Lung (tissue), 16 donors: Measurements from ENCODE around the gene LLGL2. TPM values are rescaled to one million over a fixed set of nuclear protein-coding genes. Genes with fewer than 3 reads are reported as not detected.

Source experiments
- ATAC-seq: fragments of 200-7000 bp; cut with Tn5 transposase; one replicate; pipeline ENCODE4 v1.9.1; 2020; ENCODE audit warnings: moderate number of reproducible peaks; ENCODE audit not compliant: insufficient read depth, low FRiP score
- DNase-seq, 3 donors: peaks; one replicate each; pipeline ENCODE4 v3.0.0-alpha.2; 2013 to 2017
- H3K27ac ChIP-seq, 2 donors: one replicate each; pipeline ENCODE4 v1.5.1; 2013; ENCODE audit warnings: mild to moderate bottlenecking in 2 of 2, moderate library complexity in 2 of 2, control low read depth in 1 of 2, inconsistent platforms in 1 of 2, low read depth in 1 of 2, low read length in 1 of 2
- H3K27me3 ChIP-seq, 3 donors: one replicate each; pipeline ENCODE4 v1.5.1; 2013; ENCODE audit warnings: low read length in 2 of 3; ENCODE audit not compliant: control insufficient read depth in 3 of 3, insufficient read depth in 3 of 3
- H3K36me3 ChIP-seq, 4 donors: one replicate each; pipeline ENCODE4 v1.5.1; 2013; ENCODE audit warnings: low read length in 4 of 4, mild to moderate bottlenecking in 1 of 4, moderate library complexity in 1 of 4; ENCODE audit not compliant: control insufficient read depth in 4 of 4, insufficient read depth in 4 of 4
- H3K4me1 ChIP-seq, 5 donors: one replicate each; pipeline ENCODE4 v1.5.1; 2013; ENCODE audit warnings: low read length in 5 of 5, mild to moderate bottlenecking in 2 of 5, moderate library complexity in 1 of 5; ENCODE audit not compliant: control insufficient read depth in 5 of 5, insufficient read depth in 5 of 5
- H3K4me3 ChIP-seq: one replicate; pipeline ENCODE4 v1.5.1; 2013; ENCODE audit warnings: mild to moderate bottlenecking, control low read depth, moderate library complexity
- H3K9ac ChIP-seq, 2 donors: one replicate each; pipeline ENCODE4 v1.5.1; 2013; ENCODE audit warnings: low read length in 2 of 2, control low read depth in 1 of 2; ENCODE audit not compliant: insufficient read depth in 1 of 2
- H3K9me3 ChIP-seq, 4 donors: one replicate each; pipeline ENCODE4 v1.5.1; 2013; ENCODE audit warnings: low read length in 3 of 4, mild to moderate bottlenecking in 1 of 4, moderate library complexity in 1 of 4; ENCODE audit not compliant: control insufficient read depth in 4 of 4, insufficient read depth in 3 of 4
- WGBS, 2 donors: extraction: QIAGEN DNeasy Blood & Tissue Kit; methylation state at CpG; one replicate each; pipeline ENCODE4 v1.1.7; 2013; 5-methylcytosine and 5-hydroxymethylcytosine counted together
- long read RNA-seq, 5 donors: transcript quantifications; one replicate each; lab custom pipeline, GENCODE V29; 2026
- polyA plus RNA-seq, 2 donors: library from polyadenylated mRNA; stranded (reverse); fragments of 200-250 nt; gene quantifications; one replicate each; pipeline ENCODE4 v1.2.1, GENCODE V29; 2013
- total RNA-seq, 2 donors: library from RNA; depleted of rRNA in 1 of 2; stranded (reverse); fragments of >200 nt in 1 of 2; gene quantifications; one replicate each; pipeline ENCODE4 v1.2.1, GENCODE V29; 2014 to 2021
- TF ChIP-seq, protein P1 (sequence below): IDR thresholded peaks from 2 replicates; pipeline ENCODE4 v1.5.1; 2012; ENCODE audit warnings: mild to moderate bottlenecking; ENCODE audit errors: control extremely low read depth, extremely low read depth
- donor health status: control.
- donor health status: control.
- donor health status: Bipolar disorder and iron deficiency.
- donor health status: healthy.
- donor health status: DM: yes; HTN: yes; CAD: no.

The LLGL2 gene, protein sequence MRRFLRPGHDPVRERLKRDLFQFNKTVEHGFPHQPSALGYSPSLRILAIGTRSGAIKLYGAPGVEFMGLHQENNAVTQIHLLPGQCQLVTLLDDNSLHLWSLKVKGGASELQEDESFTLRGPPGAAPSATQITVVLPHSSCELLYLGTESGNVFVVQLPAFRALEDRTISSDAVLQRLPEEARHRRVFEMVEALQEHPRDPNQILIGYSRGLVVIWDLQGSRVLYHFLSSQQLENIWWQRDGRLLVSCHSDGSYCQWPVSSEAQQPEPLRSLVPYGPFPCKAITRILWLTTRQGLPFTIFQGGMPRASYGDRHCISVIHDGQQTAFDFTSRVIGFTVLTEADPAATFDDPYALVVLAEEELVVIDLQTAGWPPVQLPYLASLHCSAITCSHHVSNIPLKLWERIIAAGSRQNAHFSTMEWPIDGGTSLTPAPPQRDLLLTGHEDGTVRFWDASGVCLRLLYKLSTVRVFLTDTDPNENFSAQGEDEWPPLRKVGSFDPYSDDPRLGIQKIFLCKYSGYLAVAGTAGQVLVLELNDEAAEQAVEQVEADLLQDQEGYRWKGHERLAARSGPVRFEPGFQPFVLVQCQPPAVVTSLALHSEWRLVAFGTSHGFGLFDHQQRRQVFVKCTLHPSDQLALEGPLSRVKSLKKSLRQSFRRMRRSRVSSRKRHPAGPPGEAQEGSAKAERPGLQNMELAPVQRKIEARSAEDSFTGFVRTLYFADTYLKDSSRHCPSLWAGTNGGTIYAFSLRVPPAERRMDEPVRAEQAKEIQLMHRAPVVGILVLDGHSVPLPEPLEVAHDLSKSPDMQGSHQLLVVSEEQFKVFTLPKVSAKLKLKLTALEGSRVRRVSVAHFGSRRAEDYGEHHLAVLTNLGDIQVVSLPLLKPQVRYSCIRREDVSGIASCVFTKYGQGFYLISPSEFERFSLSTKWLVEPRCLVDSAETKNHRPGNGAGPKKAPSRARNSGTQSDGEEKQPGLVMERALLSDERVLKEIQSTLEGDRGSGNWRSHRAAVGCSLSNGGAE
- total RNA-seq (100 to 1,000 TPM; 103 to 199 TPM), polyA plus RNA-seq (100 to 1,000 TPM in 1 of 2 donors, 10 to 100 TPM in 1; 80.5 to 195 TPM)
- long read RNA-seq, donor 1, partial matches to known transcripts, result 6 of 10 reads
- long read RNA-seq, donor 1, other reads (novel, unspliced or antisense), result 0 of 10 reads
- long read RNA-seq, donor 2, partial matches to known transcripts, result 0 of 1 reads
- long read RNA-seq, donor 2, other reads (novel, unspliced or antisense), result 0 of 1 reads
- long read RNA-seq, donor 3, partial matches to known transcripts, result 0 of 4 reads
- long read RNA-seq, donor 3, other reads (novel, unspliced or antisense), result 0 of 4 reads
- long read RNA-seq, donor 4, partial matches to known transcripts, result 0 of 2 reads
- long read RNA-seq, donor 4, other reads (novel, unspliced or antisense), result 0 of 2 reads
- long read RNA-seq, donor 5, partial matches to known transcripts, result 11 of 15 reads
- long read RNA-seq, donor 5, other reads (novel, unspliced or antisense), result 0 of 15 reads

DNA sequence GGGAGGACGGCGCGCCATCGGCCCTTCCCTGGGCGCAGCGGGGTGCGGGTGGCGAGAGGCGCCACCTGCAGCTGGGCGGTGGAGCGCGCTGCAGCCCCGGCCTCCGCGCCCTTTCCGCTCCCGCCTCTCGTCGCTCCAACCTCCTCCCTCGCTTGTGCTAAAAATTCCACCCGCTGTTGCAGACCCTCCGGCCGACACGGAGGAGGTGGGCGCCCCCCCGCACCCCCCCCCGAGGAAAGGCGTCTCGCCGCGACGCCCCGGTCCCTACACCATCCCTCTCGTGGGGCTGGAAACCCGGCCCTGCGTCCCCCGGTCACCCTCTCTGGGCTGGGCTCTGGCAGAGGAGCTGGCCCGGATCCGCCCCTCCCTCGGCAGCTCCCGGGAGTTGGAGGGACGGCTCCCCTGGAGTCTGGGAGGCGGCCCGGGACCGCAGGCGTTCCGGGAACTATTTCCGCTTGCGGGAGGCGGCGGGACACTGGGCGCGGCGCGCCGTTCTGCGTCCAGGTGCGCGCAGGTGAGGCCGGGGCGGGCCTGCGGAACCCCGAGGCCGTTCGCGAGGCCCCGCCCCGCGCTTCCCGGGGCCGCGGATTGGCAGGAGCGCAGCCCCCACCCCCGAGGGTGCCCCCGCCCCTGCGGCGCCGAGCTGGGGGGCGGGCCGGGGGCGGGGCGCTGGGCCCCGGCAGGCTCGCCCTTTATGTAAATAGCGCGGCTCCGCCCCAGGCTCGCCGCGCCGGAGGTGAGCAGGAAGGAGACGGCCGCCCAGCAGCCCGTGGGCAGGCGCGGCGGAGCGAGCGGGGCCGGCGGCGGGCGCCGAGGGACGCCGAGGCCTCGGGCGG lies at the start of gene LLGL2:
LLGL2 (plus strand) TSS at position 728 of the 836 bp plus-strand sequence. CDS start 17,730 bp downstream, outside the sequence.
- Histone ChIP-seq H3K9ac (no peak within 1 kb of the TSS), H3K9me3 (peaks cover 0 to 3% (median 0%) of the 10 kb centered on the region in 4 donors), H3K27ac (peak within 1 kb of the TSS; percentile 49 to 85), H3K4me3 (peak within 1 kb of the TSS; percentile 64), H3K27me3 (peaks cover 0 to 5% (median 0%) of the 10 kb centered on the region in 3 donors), H3K36me3 (peaks cover 0 to 11% (median 6%) of the 10 kb centered on the region in 4 donors), H3K4me1 (peaks cover 0 to 9% (median 0%) of the 10 kb centered on the region in 5 donors)
- peak; percentile 79 to 88 (median 81) for DNase-seq
- 1% methylated on average over 64 to 108 of the region's 108 CpGs for WGBS, 2 donors
- ATAC-seq, result peak; percentile 92
- TF ChIP-seq, protein P1, sequence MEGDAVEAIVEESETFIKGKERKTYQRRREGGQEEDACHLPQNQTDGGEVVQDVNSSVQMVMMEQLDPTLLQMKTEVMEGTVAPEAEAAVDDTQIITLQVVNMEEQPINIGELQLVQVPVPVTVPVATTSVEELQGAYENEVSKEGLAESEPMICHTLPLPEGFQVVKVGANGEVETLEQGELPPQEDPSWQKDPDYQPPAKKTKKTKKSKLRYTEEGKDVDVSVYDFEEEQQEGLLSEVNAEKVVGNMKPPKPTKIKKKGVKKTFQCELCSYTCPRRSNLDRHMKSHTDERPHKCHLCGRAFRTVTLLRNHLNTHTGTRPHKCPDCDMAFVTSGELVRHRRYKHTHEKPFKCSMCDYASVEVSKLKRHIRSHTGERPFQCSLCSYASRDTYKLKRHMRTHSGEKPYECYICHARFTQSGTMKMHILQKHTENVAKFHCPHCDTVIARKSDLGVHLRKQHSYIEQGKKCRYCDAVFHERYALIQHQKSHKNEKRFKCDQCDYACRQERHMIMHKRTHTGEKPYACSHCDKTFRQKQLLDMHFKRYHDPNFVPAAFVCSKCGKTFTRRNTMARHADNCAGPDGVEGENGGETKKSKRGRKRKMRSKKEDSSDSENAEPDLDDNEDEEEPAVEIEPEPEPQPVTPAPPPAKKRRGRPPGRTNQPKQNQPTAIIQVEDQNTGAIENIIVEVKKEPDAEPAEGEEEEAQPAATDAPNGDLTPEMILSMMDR, result no peak

DNA sequence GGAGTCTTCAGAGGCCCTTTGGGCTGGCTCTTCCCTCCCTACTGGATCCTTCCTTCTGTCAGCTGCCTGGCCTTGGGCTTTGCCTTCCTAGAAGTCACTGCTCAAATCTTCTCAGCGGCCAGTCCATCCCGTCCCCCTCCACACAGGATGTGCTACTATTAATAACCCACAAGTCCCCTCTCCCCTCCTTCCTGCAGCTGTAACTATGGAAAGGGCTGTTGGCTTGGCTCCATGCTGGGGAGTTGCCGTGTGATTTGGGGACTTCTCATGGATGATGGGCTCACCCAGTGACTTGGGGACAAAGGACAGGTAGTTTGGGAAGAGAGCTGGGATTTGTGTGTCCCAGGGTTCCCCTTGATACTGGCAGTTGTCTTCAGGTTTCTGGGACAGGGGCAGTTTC lies 49.6 kb upstream of the LLGL2 start:
- Histone ChIP-seq H3K9ac (no peak overlapping the region), H3K9me3 (no peaks in the 10 kb centered on the region), H3K36me3 (peaks cover 0 to 19% (median 16%) of the 10 kb centered on the region in 4 donors), H3K4me3 (no peak overlapping the region), H3K27ac (peak overlapping the region in 1 of 2 donors; percentile 8), H3K4me1 (peaks cover 9 to 28% (median 22%) of the 10 kb centered on the region in 5 donors), H3K27me3 (no peaks in the 10 kb centered on the region)
- DNase-seq (peak; percentile 64 to 88 (median 81)), ATAC-seq (no peak)
- 49 to 60% methylated on average over 3 of the region's 3 CpGs for WGBS, 2 donors
- TF ChIP-seq, protein P1, result no peak
